ENCODE results near the gene MRTO4. TPM values are rescaled to one million over a fixed set of nuclear protein-coding genes. Genes with fewer than 3 reads are reported as not detected.
"Not testable (repeated sequence)": the region's sequence is repeated elsewhere in the genome, so short reads cannot be mapped to it uniquely, and the experiment has no call there.

MRTO4 gene
- total RNA-seq, 1 donor from 2014 or later = 47.0 TPM

DNA sequence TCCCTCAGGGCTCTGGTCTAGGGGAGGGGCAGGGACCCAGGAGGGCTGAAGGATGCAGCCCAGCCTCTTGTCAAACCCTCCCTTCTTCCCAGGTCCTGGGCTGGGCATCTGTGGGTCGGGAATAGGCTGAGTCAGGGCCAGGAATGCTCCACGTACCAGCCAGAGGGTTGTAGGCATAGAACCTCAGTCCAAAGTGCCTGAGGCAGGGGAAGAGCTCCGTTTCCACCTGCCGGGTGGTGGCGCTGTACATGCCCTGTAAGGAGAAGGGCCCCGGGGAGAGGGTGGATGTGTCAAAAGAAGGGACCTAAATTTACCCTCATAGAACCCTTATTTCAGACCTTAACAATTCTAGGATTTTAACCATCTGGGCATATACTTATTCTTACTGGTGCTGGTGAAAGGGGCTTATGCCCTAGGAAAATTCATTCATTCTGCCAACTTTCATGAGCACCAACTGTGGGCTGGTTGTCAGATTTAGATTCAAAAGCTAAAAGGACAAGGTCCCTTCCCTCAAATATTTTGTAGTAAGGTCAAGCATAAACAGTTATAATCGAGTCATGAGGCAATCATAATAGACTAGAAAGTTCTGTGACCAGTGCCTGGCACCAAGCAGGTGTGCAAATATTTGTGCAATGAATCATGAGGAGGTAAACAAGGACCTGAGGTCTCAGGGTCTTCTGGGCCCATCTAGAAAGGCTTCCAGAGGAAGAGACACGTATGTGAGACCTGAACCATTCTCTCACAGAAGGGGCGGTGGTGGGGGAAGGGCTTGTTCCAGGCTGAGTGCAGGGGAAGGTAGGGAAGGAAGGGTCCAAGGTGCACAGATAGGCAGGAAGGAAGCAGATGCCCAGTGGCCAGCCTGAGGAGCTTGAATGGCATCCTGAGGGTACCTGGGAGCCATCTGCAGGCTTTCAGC lies 18.1 kb downstream of the MRTO4 start:
- DNase-seq (ENCODE audit: low read depth, low spot score) = not testable (repeated sequence)

GRCh38 chr1:19270343-19270730 lies 18.7 kb downstream of the MRTO4 start:
- DNase-seq (ENCODE audit: low read depth, low spot score) = not testable (repeated sequence)

- DNase-seq (ENCODE audit: low read depth, low spot score) = no peak
Observed at GRCh38 chr1:19272064-19272463, 20.5 kb downstream of the MRTO4 start.

- DNase-seq (ENCODE audit: low read depth, low spot score) = no peak
Observed at GRCh38 chr1:19273106-19273843, 21.7 kb downstream of the MRTO4 start.

GRCh38 chr1:19273844-19274531 lies 22.4 kb downstream of the MRTO4 start:
- not testable (repeated sequence) for DNase-seq (ENCODE audit: low read depth, low spot score)

GRCh38 chr1:19274636-19275035 lies 23.0 kb downstream of the MRTO4 start:
- no peak for DNase-seq (ENCODE audit: low read depth, low spot score)

DNA sequence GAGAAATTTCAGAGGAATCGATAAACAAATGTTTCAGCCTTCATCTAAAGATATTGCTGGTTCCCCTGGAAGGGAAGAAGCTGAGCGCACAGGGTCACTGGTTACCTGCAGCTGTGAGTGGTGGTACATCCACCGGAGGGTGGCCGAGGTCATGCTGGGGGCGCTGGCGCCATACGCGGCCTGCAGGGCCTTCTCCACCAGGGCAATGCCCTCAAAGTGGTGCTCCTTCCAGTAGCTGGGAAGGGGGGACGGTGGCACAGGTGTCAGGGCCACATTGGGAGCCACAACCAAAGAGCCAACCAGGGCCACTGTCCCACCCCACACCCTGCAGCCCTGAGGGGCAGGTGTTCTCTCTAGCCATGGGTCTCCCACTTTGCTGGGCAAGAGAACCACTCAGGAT lies 32.3 kb downstream of the MRTO4 start:
- DNase-seq (ENCODE audit: low read depth, low spot score) = no peak

GRCh38 chr1:19284881-19285280 lies 33.3 kb downstream of the MRTO4 start:
- no peak for DNase-seq (ENCODE audit: low read depth, low spot score)

DNA sequence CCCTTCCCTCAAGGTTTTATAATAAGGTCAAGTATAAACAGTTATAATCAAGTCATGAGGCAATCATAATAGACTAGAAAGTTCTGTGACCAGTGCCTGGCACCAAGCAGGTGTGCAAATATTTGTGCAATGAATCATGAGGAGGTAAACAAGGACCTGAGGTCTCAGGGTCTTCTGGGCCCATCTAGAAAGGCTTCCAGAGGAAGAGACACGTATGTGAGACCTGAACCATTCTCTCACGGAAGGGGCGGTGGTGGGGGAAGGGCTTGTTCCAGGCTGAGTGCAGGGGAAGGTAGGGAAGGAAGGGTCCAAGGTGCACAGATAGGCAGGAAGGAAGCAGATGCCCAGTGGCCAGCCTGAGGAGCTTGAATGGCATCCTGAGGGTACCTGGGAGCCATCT lies 33.8 kb downstream of the MRTO4 start:
- DNase-seq (ENCODE audit: low read depth, low spot score) = not testable (repeated sequence)

DNA sequence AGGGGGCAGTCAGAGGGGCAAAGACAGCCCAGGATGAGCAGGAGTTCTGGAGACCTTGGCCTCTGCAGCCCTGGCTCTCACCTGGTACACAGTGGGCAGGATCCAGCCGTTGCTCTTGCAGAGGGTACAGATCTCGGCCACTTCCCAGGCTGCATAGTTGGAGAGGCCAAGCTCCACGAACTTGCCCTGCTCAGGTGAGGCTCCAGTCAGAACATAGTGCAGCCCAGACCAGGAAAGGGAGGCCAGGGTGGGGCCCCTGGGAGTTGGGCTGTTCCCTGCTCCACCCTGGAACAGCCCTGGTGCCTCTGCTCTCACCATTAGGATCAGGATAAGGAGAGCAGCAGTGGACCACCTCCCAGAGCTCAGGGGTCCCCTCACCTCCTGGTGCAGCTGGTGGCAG lies 34.2 kb downstream of the MRTO4 start:
- not testable (repeated sequence) for DNase-seq (ENCODE audit: low read depth, low spot score)

DNA sequence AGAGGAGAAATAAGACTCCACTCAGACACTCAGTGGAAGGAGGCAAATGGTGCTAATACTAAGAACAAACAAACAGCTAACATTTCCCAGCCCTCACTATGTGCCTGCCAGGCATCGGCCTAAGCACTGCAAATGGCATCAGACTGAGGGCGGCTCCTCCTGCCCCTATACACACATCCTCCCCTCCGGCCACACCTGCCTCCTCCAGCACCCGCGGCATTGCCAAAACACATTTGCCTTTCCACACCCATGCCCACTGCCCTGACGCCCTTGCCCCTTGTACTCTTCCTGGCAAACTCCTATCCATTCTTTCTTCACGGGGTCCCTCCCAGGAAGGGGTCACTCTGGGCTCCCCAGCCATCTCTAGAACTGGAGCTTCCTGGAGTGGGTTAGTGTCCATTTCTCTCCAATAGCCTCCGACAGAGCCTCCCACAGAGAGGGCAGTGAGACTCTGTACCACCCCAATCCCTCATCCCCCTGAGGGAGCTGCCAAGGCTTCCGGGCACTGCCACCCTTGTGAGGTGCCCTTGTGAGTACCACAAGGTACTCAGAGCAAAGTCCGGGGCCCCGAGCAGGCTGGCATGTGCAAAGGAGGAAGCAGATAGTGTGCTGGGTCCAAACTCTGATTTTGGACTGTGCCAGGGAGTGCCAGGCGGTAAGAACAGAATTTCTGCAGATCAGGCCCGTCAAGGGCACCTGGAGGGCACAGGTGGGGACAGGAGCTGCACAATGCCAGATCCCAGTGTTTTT lies 36.0 kb downstream of the MRTO4 start:
- no peak for DNase-seq (ENCODE audit: low read depth, low spot score)

DNA sequence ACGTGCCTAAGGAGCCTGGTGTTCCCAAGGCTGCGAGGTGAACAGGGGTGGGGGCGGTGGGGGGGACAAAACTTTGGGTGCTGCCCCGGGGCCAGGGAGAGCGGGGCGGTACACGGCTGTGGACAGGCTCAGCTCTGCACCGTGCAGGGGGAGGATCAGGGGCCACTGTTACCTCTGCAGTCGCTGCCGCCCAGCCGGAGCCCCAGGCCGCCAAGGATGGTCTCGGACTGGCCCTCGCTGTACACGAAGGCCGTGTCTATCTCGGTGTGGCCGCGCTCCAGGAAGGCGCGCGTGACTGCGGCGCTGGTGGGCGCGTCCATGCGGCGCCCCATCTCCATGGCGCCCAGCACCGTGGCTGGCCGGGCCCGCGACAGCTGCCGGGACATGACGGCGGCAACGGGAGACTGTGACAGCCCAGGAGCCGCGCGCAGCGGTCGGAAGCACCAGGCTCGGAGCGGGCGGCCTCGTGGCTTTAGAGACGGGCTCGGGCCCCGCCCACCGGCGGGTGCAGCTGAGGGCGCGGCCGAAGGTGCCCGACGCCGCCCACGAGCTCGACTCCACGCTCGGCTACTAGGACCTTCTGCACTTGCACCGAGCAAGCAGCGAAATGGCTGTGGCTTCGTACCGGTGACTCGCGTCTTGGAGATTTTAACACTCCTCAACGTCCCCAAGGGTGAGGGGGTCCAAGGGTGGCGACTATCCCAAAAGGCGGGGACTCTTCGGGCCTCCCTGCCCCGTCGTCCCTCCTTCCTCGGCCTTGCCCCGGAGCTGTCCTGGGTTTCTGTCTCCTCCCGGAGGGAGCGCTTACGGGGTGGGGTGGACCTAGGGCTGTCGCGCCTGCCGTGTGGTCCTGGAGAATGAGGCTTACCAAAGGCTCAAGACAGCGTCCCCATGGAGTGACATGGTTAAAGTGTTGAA lies 37.0 kb downstream of the MRTO4 start, which contains the start of gene AKR7A3:
Gene AKR7A3, minus strand, starts transcription at position 447 of the 918 bp plus-strand sequence. Its CDS starts 61 bp downstream, at position 386.
- not testable (repeated sequence) for DNase-seq (ENCODE audit: low read depth, low spot score)

DNA sequence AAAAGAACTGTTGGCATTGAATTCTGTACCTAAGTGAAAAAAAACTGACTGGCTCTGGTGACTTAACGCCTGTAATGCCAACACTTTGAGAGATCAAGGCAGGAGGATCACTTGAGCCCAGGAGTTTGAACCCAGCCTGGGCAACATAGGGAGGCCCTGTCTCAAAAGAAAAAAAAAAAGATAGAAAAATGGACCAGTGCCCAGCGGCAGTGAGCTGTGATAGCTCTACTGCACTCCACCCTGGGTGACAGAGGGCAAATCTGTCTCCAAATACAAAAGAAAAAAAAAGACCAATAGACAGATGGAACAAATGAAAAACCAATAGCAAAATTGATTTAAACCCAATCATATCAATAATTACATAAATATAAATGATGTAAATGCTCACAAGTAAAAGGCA lies 37.6 kb downstream of the MRTO4 start:
- no peak for DNase-seq (ENCODE audit: low read depth, low spot score)

- no peak for DNase-seq (ENCODE audit: low read depth, low spot score)
Observed at GRCh38 chr1:19294638-19295037, 43.0 kb downstream of the MRTO4 start.

GRCh38 chr1:19300211-19300610 lies 48.6 kb downstream of the MRTO4 start:
- no peak for DNase-seq (ENCODE audit: low read depth, low spot score)

DNA sequence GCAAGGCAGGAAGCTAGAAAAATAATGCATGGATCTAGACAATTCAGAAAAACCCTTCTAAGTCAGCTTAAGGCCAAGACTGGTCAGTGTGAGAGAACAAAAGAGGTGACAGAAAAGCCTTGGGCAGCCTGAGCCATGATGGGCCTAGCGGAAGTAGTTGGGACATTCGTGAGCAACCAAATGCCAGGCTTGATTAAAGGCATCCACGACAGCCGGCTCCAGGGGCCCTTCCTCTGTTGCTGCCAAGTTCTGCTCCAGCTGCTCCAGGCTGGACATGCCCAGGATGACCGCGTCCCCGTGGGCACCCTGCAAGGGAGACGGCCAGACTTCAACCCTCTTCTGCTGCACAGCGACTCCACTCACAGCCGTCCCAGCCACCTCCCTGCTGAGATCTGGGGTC lies 52.5 kb downstream of the MRTO4 start:
- DNase-seq (ENCODE audit: low read depth, low spot score) = not testable (repeated sequence)

DNA sequence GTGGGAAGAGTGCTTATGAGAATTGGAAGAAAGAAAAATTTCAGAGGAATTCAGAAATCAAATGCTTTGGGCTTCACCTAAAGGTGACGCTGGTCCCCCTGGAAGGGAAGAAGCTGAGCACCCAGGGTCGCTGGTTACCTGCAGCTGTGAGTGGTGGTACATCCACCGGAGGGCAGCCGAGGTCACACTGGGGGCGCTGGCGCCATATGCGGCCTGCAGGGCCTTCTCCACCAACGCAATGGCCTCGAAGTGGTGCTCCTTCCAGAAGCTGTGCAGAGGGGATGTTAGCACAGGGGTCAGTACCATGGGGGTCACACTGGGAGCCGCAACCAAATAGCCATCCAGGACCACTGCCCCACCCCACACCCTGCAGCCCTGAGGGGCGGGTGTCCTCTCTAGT lies 54.3 kb downstream of the MRTO4 start:
- DNase-seq (ENCODE audit: low read depth, low spot score) = no peak

DNA sequence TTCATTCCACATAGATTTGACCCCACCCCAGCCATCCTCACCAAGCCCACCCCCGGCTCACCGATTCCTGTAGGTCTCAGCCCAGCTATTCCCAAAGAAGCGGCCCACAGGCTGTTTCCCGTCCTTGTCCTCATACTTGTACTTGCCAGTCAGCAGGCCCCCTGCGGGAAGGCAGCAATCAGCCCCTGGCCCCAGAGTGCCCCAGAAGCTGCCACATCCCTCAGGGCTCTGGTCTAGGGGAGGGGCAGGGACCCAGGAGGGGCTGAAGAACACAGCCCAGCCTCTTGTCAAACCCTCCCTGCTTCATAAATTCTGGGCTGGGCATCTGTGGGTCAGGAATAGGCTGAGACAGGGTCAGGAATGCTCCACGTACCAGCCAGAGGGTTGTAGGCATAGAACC lies 55.3 kb downstream of the MRTO4 start:
- DNase-seq (ENCODE audit: low read depth, low spot score) = no peak

- DNase-seq (ENCODE audit: low read depth, low spot score) = no peak
Observed at GRCh38 chr1:19307794-19308508, 56.3 kb downstream of the MRTO4 start.

All from pulmonary artery endothelial cell (primary cell).